HEK293T (cell line): ENCODE results near the gene KIRREL3.
"Not testable (repeated sequence)": the region's sequence is repeated elsewhere in the genome, so short reads cannot be mapped to it uniquely, and the experiment has no call there.

Source experiments
- CTCF ChIA-PET: fragments of 350-600 bp; formaldehyde crosslinking; extraction: SDS; loops from one replicate; lab custom pipeline; 2021; ENCODE audit warnings: antibody characterized with exemption, inconsistent platforms; lab: Yijun Ruan, JAX
- POLR2A ChIA-PET: fragments of 350-600 bp; formaldehyde crosslinking; extraction: SDS; loops from one replicate; lab custom pipeline; 2020; ENCODE audit warnings: antibody characterized with exemption, inconsistent platforms; lab: Yijun Ruan, JAX
- DNase-seq: peaks from one replicate; pipeline ENCODE4 v3.0.0; 2012; ENCODE audit warnings: mixed read lengths; ENCODE audit errors: extremely low spot score
- ARNT ChIP-seq: fragments of 450-650 bp; IDR thresholded peaks from 2 replicates; pipeline ENCODE4 v1.6.1; 2017; ENCODE audit warnings: mild to moderate bottlenecking
- BHLHE40 ChIP-seq: fragments of 450-650 bp; IDR thresholded peaks from 2 replicates; pipeline ENCODE4 v1.6.1; 2016; ENCODE audit warnings: mild to moderate bottlenecking, moderate library complexity, borderline replicate concordance
- CTBP1 ChIP-seq: fragments of 450-650 bp; IDR thresholded peaks from 2 replicates; pipeline ENCODE4 v1.6.1; 2016; ENCODE audit warnings: borderline replicate concordance
- ELF4 ChIP-seq: fragments of 450-650 bp; IDR thresholded peaks from 2 replicates; pipeline ENCODE4 v1.6.1; 2017; ENCODE audit warnings: antibody characterized with exemption
- FOXA1 ChIP-seq: fragments of 450-650 bp; IDR thresholded peaks from 2 replicates; pipeline ENCODE4 v1.6.1; 2016; ENCODE audit warnings: mild to moderate bottlenecking
- FOXK2 ChIP-seq: fragments of 450-650 bp; IDR thresholded peaks from 2 replicates; pipeline ENCODE4 v1.6.1; 2016; ENCODE audit warnings: mild to moderate bottlenecking
- FOXM1 ChIP-seq: fragments of 450-650 bp; IDR thresholded peaks from 2 replicates; pipeline ENCODE4 v1.6.1; 2017; ENCODE audit warnings: mild to moderate bottlenecking, borderline replicate concordance
- HDGF ChIP-seq: fragments of 450-650 bp; IDR thresholded peaks from 2 replicates; pipeline ENCODE4 v1.6.1; 2017; ENCODE audit warnings: antibody characterized with exemption, borderline replicate concordance
- L3MBTL2 ChIP-seq: fragments of 450-650 bp; conservative IDR thresholded peaks from 2 replicates; pipeline ENCODE4 v1.6.1; 2016; ENCODE audit warnings: mild to moderate bottlenecking
- LEF1 ChIP-seq: fragments of 450-650 bp; IDR thresholded peaks from 2 replicates; pipeline ENCODE4 v1.6.1; 2017; ENCODE audit warnings: mild to moderate bottlenecking, borderline replicate concordance
- NFRKB ChIP-seq: fragments of 450-650 bp; IDR thresholded peaks from 2 replicates; pipeline ENCODE4 v1.6.1; 2016; ENCODE audit warnings: mild to moderate bottlenecking, moderate library complexity
- SP1 ChIP-seq: fragments of 450-650 bp; IDR thresholded peaks from 2 replicates; pipeline ENCODE4 v1.6.1; 2017
- SUZ12 ChIP-seq: fragments of 450-650 bp; IDR thresholded peaks from 2 replicates; pipeline ENCODE4 v1.6.1; 2016; ENCODE audit warnings: mild to moderate bottlenecking
- TARDBP ChIP-seq: fragments of 450-650 bp; IDR thresholded peaks from 2 replicates; pipeline ENCODE4 v1.6.1; 2016
- ZNF384 ChIP-seq: fragments of 450-650 bp; IDR thresholded peaks from 2 replicates; pipeline ENCODE4 v1.6.1; 2016
- TF ChIP-seq, protein P1 (sequence below): fragments of 450-650 bp; IDR thresholded peaks from 2 replicates; pipeline ENCODE4 v1.6.1; 2016

KIRREL3 gene

DNA sequence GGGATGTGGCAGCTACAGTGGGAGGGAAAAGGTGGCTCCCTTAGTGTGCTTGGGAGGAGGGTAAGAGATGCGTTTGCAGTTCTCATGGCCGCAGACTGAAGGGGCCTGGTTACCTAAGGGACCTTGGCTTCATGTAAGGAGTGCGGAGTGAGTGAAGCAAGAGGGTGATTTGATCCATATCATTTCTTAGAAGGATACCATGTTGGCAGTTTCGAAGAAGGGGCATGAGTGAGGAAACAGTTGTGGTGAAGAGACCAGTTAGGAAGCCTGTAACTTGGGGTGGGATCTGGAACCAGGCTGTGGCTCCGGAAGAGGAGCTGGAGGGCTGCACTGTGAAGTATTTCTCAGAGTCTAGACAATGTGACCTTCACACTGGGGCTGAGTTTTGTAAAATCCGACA lies 600.1 kb downstream of the KIRREL3 start:
- POLR2A ChIA-PET, result no interaction called here
- TF ChIP-seq SP1, result no peak
- no peak for DNase-seq
- CTCF ChIA-PET, result no interaction called here

DNA sequence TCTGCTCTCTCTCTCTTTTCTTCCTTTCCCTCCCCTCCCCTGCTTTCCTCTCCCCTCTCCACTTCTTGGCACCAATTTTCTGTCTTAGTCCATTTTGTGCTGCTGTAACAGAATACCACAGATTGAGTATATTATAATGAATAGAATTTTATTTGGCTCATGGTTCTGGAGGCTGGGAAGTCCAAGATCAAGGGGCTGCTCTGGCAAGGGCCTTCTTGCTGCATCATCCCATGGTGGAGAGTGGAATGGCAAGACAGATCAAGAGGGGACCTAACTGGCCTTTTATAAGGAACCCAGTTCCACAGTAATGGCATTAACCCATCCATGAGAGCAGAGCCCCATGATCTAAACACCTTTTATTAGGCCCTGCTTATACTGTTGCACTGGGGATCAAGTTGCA lies 600.6 kb downstream of the KIRREL3 start:
- ChIA-PET POLR2A (no interaction called here), CTCF (no interaction called here)
- DNase-seq, result no peak
- TF ChIP-seq BHLHE40 (no peak), ZNF384 (no peak), FOXM1 (no peak), NFRKB (no peak), FOXK2 (no peak), FOXA1 (no peak), LEF1 (no peak), ELF4 (no peak), SUZ12 (no peak), TARDBP (no peak), HDGF (no peak), L3MBTL2 (no peak), CTBP1 (no peak), ARNT (no peak), SP1 (no peak)
- TF ChIP-seq, protein P1, sequence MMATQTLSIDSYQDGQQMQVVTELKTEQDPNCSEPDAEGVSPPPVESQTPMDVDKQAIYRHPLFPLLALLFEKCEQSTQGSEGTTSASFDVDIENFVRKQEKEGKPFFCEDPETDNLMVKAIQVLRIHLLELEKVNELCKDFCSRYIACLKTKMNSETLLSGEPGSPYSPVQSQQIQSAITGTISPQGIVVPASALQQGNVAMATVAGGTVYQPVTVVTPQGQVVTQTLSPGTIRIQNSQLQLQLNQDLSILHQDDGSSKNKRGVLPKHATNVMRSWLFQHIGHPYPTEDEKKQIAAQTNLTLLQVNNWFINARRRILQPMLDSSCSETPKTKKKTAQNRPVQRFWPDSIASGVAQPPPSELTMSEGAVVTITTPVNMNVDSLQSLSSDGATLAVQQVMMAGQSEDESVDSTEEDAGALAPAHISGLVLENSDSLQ, result no peak

DNA sequence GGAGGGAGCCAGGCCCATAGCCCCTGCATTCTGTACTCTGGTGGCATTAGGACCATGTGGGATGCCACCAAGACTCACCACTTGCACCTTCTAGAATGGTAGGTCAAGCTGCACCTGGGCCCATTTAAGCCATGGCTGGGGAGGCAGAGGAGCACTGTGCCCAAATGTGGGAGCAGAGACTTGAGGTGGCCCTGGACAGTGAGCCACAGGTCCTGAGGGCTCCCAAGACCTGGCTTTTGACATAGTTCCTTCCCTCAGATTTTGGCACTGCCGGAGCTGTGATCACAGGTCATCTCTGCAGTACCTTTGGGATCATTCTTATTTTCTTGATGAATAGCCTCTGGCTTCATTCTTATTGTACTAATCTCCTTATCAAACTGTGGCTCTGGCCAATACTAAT lies 601.8 kb downstream of the KIRREL3 start:
- POLR2A ChIA-PET, result no interaction called here
- TF ChIP-seq FOXK2, result no peak
- no peak for TF ChIP-seq FOXM1
- no peak for TF ChIP-seq NFRKB
- no peak for TF ChIP-seq CTBP1
- TF ChIP-seq TARDBP, result no peak
- TF ChIP-seq ELF4, result no peak
- no peak for TF ChIP-seq HDGF
- TF ChIP-seq, protein P1, result no peak
- no peak for TF ChIP-seq BHLHE40
- no peak for TF ChIP-seq FOXA1
- TF ChIP-seq SP1, result no peak
- no peak for TF ChIP-seq L3MBTL2
- no peak for TF ChIP-seq SUZ12
- no peak for TF ChIP-seq LEF1
- TF ChIP-seq ZNF384, result no peak
- no peak for TF ChIP-seq ARNT
- CTCF ChIA-PET, result no interaction called here
- no peak for DNase-seq

DNA sequence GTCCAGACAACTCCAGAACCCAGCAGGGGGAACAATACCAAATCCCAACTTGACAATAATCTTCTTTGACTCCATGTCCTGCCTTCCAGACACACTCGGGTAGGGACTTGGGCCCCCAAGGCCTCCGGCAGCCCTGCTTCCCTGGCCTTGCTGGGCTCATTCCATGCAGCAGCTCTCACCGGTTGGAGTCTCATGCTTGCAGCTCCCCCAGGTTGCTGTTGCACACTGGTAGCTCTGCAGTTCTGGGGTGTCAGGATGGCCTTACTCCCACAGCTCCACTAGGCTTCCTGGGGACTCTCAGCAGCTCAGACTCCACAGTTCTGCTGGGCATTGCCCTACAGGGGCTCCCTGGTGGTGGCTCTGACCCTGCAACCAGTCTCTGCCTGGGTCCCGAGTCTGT lies 602.3 kb downstream of the KIRREL3 start:
- TF ChIP-seq NFRKB (no peak), FOXA1 (no peak), FOXK2 (no peak), TARDBP (no peak), ELF4 (no peak), CTBP1 (no peak), BHLHE40 (no peak), SUZ12 (no peak), ARNT (no peak), FOXM1 (no peak), ZNF384 (no peak), L3MBTL2 (no peak), SP1 (no peak), HDGF (no peak), LEF1 (no peak)
- TF ChIP-seq, protein P1, result no peak
- ChIA-PET POLR2A (no interaction called here), CTCF (no interaction called here)
- DNase-seq, result no peak

DNA sequence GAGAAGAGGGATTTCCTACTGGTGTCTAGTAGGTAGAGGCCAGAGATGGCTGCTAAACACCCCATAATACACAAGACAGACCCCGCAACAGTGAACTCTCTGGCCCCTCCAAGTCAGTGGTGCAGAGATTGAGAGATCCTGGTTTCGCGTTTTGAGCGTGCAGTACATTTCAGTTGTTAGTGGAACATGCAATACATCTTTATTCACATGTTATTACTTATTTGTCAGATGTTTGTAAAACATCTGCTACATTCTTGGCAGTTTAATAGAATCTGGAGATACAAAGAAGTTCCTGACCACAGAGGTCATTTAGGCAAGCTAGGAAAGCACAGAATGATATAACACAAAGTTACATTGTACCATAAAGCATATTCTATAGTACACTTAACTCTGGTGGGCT lies 603.6 kb downstream of the KIRREL3 start:
- ChIA-PET CTCF (no interaction called here), POLR2A (no interaction called here)
- no peak for TF ChIP-seq ZNF384
- TF ChIP-seq LEF1, result no peak
- DNase-seq, result no peak

DNA sequence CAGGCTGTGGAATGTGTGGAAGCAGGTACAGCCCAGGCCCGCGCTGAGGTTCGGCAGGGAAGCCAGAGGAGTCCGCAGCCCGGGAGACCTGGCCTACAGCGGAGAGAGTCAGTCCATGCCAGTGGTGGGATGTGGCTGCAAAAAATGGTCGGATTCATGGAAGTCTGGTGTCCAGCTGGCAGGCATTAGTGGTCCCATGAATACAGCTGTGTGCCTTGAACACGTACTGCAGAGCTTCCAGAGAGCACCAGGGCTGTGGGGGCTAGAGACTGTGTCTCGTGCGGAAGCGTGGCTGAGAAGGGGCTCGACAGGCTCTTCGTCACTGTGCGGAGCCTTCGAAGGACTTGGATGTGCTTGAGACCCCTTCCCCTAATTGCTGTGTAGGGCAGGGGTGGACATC lies 604.3 kb downstream of the KIRREL3 start:
- CTCF ChIA-PET, DNase-seq, POLR2A ChIA-PET: not testable (repeated sequence)

DNA sequence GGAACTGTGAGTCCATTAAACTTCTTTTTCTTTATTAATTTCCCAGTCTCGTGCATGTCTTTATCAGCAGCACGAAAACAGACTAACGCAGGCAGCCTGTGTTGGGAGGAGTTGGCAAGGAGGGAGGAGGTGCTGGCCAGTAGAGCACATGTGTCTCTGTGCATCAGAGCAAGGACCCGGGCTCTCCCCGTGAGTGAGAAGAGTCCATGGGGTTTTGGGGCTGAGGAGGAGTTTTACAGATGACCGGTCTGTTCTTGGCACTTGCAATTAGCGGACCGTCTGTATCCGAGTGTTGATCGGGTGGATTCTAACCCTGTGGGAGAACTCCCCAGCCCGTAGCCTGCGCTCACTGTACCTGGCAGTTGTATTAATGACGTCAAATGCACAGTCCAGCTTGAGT lies 604.8 kb downstream of the KIRREL3 start:
- POLR2A ChIA-PET, DNase-seq, CTCF ChIA-PET: not testable (repeated sequence)

DNA sequence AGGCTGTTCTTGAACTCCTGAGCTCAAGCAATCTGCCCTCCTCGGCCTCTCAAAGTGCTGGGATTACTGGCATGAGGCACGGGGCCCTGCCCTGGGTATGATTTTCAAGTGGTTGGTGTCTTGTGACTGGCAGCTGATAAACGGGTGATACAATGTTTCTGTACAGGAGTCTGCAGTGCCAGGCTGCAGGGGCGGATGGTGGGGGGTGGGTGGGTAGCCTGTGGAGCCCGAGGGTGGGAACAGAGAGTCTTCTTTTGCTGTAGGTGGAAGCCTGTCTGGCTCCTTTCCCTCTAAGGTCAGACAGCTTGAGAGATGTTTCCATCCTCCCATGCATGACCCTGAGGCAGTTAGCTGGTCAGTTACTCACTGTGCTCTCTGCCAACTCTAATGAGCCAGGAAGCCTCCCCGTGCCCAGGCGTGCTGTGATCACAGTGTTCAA lies 605.9 kb downstream of the KIRREL3 start:
- POLR2A ChIA-PET, DNase-seq, CTCF ChIA-PET: not testable (repeated sequence)
